Measurements from ENCODE around the gene ZNF232. TPM values are rescaled to one million over a fixed set of nuclear protein-coding genes. Genes with fewer than 3 reads are reported as not detected.
"Not testable (repeated sequence)": the region's sequence is repeated elsewhere in the genome, so short reads cannot be mapped to it uniquely, and the experiment has no call there.

ZNF232 gene
- total RNA-seq, 4 donors from 2014 or later = 8.4 to 12.5 (median 10.8) TPM

- intact Hi-C loops (cut with DNase I); H3K36me3 ChIP-seq; H3K4me3 ChIP-seq; H3K9me3 ChIP-seq; H3K4me1 ChIP-seq; H3K27ac ChIP-seq (replicated peaks in 1 of 4); H3K27me3 ChIP-seq: not testable (repeated sequence)
- DNase-seq (ENCODE audit: extremely low spot score) = peak; percentile 74
- WGBS = 60% methylated on average over 1 of the region's 14 CpGs
Observed at GRCh38 chr17:5136580-5137412, 25.1 kb upstream of the ZNF232 start.

DNA sequence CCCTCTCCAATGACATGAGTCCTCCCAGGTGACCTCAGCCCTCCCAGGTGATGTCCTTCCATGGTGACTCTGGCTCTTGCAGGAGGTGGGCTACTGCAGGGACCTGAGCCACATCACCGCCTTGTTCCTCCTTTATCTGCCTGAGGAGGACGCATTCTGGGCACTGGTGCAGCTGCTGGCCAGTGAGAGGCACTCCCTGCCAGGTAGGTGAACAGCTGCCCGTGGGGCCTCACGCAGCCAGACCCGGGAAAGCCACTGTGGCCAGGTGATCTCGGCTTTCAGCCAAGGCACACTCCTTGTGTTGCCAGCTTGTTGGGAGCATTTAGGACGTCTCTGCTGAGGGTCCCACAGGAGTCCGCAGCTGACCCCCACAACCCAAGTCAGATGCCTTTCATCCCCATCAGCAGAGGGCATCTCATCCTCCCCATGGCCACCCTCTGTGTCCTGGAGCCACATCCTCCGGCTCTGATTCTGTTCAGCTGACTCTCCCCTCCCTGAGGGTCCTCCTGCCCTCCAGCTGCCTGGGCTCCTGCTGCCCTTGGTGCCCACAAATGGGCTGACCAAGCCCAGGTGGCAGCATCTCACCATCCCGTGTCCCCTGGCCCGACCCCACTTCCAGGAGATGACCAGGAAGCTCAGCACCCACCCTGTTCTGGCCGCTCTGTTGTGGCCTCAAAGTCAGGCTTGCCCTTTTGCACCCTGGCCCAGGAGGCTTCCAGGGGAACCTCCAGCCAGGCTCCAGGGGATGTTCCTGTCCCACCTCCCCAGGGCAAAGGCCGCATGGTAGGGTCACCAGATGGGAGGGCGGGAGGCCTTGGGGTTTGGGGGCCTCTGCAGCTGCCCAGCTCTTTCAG is 24.3 kb upstream of the ZNF232 start:
- TF ChIP-seq POLR2A (IDR thresholded peaks at IDR 0.05; ENCODE audit: low read depth) (no peak), CTCF (IDR thresholded peaks at IDR 0.05) (no peak), EP300 (IDR thresholded peaks at IDR 0.05) (no peak), POLR2AphosphoS5 (IDR thresholded peaks at IDR 0.05) (no peak)
- 87% methylated on average over 9 of the region's 14 CpGs for WGBS
- intact Hi-C loops (cut with DNase I) = no loop called here
- Histone ChIP-seq H3K9me3 (no peaks in the 10 kb centered on the region), H3K4me1 (no peaks in the 10 kb centered on the region), H3K36me3 (no peaks in the 10 kb centered on the region), H3K27ac (replicated peaks in 1 of 4) (no peak overlapping the region), H3K27me3 (peaks cover 0 to 4% (median 0%) of the 10 kb centered on the region in 4 donors), H3K4me3 (no peak overlapping the region)
- DNase-seq (ENCODE audit: extremely low spot score) = peak; percentile 80

GRCh38 chr17:5135131-5135712 is 23.5 kb upstream of the ZNF232 start:
- DNase-seq (ENCODE audit: extremely low spot score); H3K9me3 ChIP-seq; H3K36me3 ChIP-seq; intact Hi-C loops (cut with DNase I); H3K4me3 ChIP-seq; H3K27ac ChIP-seq (replicated peaks in 1 of 4); H3K4me1 ChIP-seq; H3K27me3 ChIP-seq: not testable (repeated sequence)
- WGBS = 82% methylated on average over 8 of the region's 8 CpGs

- H3K27me3 ChIP-seq; H3K36me3 ChIP-seq; H3K9me3 ChIP-seq; H3K4me1 ChIP-seq; H3K4me3 ChIP-seq; H3K27ac ChIP-seq (replicated peaks in 1 of 4); intact Hi-C loops (cut with DNase I); DNase-seq (ENCODE audit: extremely low spot score): not testable (repeated sequence)
- 80% methylated on average over 11 of the region's 11 CpGs for WGBS
Observed at GRCh38 chr17:5134571-5134970, 22.9 kb upstream of the ZNF232 start.

GRCh38 chr17:5133961-5134360 is 22.3 kb upstream of the ZNF232 start:
- WGBS = 94% methylated on average over 8 of the region's 8 CpGs
- H3K27me3 ChIP-seq; H3K27ac ChIP-seq (replicated peaks in 1 of 4); H3K36me3 ChIP-seq; H3K4me1 ChIP-seq; H3K9me3 ChIP-seq; intact Hi-C loops (cut with DNase I); DNase-seq (ENCODE audit: extremely low spot score); H3K4me3 ChIP-seq: not testable (repeated sequence)

DNA sequence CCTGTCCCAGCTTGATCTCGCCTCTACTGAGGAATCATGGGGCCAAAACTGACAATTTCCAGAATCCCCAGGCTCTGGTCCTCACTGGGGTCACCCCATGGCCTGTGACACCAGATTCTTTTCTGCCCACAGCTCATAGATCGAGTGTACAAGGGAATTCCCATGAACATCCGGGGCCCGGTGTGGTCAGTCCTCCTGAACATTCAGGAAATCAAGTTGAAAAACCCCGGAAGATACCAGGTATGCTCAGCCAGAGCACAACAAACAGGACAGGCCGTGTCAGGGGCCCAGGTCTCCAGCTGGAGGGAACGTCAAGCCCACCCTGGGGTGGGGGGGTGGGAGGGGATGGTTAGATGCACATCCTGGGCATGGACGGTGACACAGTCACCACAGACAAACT is 21.6 kb upstream of the ZNF232 start:
- TF ChIP-seq EP300 (IDR thresholded peaks at IDR 0.05) (no peak), CTCF (IDR thresholded peaks at IDR 0.05) (no peak), POLR2A (IDR thresholded peaks at IDR 0.05; ENCODE audit: low read depth) (no peak), POLR2AphosphoS5 (IDR thresholded peaks at IDR 0.05) (no peak)
- no peak overlapping the region for H3K27ac ChIP-seq (replicated peaks in 1 of 4)
- 74% methylated on average over 8 of the region's 8 CpGs for WGBS
- intact Hi-C loops (cut with DNase I) = no loop called here
- no peaks in the 10 kb centered on the region for H3K9me3 ChIP-seq
- DNase-seq (ENCODE audit: extremely low spot score) = peak; percentile 68
- H3K4me1 ChIP-seq = no peaks in the 10 kb centered on the region
- H3K36me3 ChIP-seq = no peaks in the 10 kb centered on the region
- H3K27me3 ChIP-seq = peaks cover 0 to 8% (median 0%) of the 10 kb centered on the region in 4 donors
- no peak overlapping the region for H3K4me3 ChIP-seq

DNA sequence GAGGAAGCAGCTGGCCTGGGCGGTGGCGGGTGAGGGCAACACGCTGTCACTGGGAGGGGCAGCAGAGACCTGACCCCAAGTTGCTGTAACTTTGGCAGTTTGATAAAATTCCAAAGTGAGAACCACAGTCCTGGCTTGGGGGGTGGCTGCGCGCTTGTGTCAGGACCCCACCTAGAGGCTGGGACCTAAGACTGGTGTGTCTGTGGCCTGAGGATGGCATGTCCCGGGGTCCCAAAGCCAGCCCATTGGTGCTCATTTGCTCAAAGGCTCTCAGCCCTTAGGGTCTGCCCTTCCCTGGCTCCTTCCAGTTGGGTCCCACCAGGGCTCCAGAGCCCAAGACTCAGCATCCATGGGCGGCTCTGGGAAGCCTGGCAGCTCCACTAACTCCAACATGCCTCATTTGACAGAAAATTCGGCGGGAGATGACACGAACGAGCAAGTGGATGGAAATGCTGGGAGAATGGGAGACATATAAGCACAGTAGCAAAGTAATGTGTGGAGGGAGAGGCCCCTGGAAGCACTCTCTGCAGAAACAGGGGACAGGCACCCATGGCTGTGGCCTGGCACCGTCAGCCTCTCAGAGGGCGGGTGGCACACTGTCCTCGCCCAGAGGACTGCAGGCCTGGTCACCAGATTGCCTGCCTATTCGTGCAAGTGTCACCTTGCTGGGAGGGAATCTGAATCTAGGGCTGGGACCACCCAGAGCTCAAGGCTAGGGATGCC is 21.0 kb upstream of the ZNF232 start:
- H3K27ac ChIP-seq (replicated peaks in 1 of 4); H3K4me3 ChIP-seq; H3K4me1 ChIP-seq; intact Hi-C loops (cut with DNase I); DNase-seq (ENCODE audit: extremely low spot score); H3K9me3 ChIP-seq; H3K27me3 ChIP-seq; H3K36me3 ChIP-seq: not testable (repeated sequence)
- 93% methylated on average over 13 of the region's 15 CpGs for WGBS

DNA sequence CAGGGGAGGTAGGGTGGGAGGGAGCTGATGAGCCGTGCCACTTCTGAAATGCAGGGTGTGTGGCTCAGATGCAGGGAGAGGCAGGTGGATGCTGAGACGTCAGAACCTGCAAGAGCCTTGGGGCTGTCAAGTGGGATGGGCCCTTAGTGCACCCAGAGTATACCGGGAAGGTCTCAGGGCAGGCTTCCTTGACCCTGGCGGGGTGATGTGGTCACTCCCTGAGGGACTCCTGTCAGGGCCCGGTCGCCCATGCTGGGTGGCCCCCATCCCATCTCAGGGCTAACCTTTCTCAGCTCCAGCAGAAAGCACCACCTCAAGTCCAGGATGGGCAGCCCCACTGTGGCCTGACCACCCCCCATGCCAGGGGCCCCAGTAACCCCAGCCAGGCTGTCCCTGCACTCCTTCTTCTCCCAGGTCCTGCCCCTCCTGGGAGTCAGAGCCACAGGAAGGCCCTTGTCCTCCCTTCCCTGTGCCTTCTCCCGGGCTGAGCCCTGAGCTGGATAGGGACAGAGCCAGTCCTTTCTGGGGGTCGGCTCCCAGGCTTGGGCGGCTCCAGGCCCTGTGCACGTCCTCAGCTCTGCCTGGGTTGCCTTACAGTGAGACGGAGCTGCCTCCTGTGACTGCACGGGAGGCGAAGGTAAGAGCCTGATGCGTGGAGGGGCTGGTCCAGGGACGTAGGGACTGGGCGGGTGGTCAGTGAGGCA is 20.3 kb upstream of the ZNF232 start:
- H3K27me3 ChIP-seq = peaks cover 0 to 17% (median 0%) of the 10 kb centered on the region in 4 donors
- H3K27ac ChIP-seq (replicated peaks in 1 of 4); intact Hi-C loops (cut with DNase I); H3K9me3 ChIP-seq; H3K4me3 ChIP-seq; H3K36me3 ChIP-seq; H3K4me1 ChIP-seq: not testable (repeated sequence)
- peak; percentile 60 for DNase-seq (ENCODE audit: extremely low spot score)
- 87% methylated on average over 7 of the region's 16 CpGs for WGBS

All from esophagus muscularis mucosa (tissue), 4 donors.